ENCODE results near the gene PACRG.

PACRG gene

DNA sequence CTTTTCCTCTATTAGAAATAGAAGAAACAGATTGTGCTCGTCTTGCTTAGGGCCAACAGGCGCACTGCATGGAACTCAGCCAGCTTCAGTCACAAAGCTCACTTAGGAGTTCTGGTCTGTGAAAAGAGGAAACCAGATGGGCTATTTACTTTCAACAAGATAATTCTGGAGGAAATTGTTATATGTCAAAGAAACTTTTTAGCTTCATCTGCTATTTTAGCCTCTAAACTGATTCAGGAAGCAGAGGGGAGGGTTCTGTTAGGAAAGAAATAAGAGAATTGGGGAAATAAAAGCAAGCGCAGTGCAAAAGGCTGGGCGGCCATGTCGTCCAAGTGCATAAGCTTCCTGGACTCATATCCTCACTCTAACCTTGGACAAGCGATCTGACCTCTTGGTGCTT lies 21.5 kb upstream of the PACRG start:
- Histone ChIP-seq H3K27me3 (ENCODE audit: insufficient read depth, poor library complexity, severe bottlenecking) (no peaks in the 10 kb centered on the region), H3K4me1 (ENCODE audit: insufficient read depth, poor library complexity, severe bottlenecking) (no peaks in the 10 kb centered on the region), H3K9me3 (ENCODE audit: severe bottlenecking) (no peaks in the 10 kb centered on the region), H3K36me3 (ENCODE audit: low read depth) (no peaks in the 10 kb centered on the region), H3K4me3 (ENCODE audit: severe bottlenecking) (no peak overlapping the region), H3K27ac (ENCODE audit: poor library complexity, severe bottlenecking) (no peak overlapping the region)
- no peak for DNase-seq (ENCODE audit: low spot score)
- TF ChIP-seq, protein P1, sequence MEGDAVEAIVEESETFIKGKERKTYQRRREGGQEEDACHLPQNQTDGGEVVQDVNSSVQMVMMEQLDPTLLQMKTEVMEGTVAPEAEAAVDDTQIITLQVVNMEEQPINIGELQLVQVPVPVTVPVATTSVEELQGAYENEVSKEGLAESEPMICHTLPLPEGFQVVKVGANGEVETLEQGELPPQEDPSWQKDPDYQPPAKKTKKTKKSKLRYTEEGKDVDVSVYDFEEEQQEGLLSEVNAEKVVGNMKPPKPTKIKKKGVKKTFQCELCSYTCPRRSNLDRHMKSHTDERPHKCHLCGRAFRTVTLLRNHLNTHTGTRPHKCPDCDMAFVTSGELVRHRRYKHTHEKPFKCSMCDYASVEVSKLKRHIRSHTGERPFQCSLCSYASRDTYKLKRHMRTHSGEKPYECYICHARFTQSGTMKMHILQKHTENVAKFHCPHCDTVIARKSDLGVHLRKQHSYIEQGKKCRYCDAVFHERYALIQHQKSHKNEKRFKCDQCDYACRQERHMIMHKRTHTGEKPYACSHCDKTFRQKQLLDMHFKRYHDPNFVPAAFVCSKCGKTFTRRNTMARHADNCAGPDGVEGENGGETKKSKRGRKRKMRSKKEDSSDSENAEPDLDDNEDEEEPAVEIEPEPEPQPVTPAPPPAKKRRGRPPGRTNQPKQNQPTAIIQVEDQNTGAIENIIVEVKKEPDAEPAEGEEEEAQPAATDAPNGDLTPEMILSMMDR (IDR thresholded peaks at IDR 0.05; ENCODE audit: poor library complexity, severe bottlenecking), result no peak
- ATAC-seq (ENCODE audit: low read depth), result no peak

DNA sequence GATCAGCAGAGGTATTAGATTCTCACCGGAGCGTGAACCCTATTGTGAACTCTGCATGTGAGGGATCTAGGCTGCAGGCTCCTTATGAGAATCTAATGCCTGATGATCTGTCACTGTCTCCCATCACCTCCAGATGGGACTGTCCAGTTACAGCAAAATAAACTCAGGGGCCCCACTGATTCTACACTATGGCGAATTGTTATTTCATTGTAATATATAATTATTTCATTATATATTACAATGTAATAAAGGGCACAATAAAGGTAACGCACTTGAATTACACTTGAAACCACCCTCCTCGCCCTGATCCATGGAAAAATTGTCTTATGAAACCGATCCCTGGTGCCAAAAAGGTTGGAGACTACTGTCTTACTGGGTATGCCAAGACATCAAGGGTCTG lies 18.8 kb upstream of the PACRG start:
- Histone ChIP-seq H3K27ac (ENCODE audit: poor library complexity, severe bottlenecking) (no peak overlapping the region), H3K4me1 (ENCODE audit: insufficient read depth, poor library complexity, severe bottlenecking) (no peaks in the 10 kb centered on the region), H3K36me3 (ENCODE audit: low read depth) (no peaks in the 10 kb centered on the region), H3K9me3 (ENCODE audit: severe bottlenecking) (no peaks in the 10 kb centered on the region), H3K27me3 (ENCODE audit: insufficient read depth, poor library complexity, severe bottlenecking) (no peaks in the 10 kb centered on the region), H3K4me3 (ENCODE audit: severe bottlenecking) (no peak overlapping the region)
- ATAC-seq (ENCODE audit: low read depth), result no peak
- DNase-seq (ENCODE audit: low spot score), result no peak
- TF ChIP-seq, protein P1 (IDR thresholded peaks at IDR 0.05; ENCODE audit: poor library complexity, severe bottlenecking), result no peak

DNA sequence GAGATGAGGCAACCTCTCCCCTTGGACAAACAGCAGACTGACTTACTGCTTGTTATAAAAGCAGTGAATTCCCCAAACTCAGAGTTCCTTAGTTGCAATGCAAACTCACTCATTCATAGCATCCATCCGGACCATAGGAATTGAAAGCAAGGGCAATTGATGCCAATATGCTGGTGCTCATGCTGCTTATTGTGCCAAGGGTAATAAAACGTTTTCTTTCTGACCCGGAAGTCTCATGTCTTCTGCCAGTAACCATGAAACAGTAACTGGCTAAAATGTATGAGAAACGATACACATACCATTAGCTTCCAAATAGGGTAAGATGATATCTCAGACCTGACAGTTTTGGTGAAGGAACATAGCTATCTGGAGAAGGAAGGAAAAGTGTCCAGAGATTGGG lies 18.3 kb upstream of the PACRG start:
- DNase-seq (ENCODE audit: low spot score) (no peak), ATAC-seq (ENCODE audit: low read depth) (no peak)
- Histone ChIP-seq H3K4me1 (ENCODE audit: insufficient read depth, poor library complexity, severe bottlenecking) (no peaks in the 10 kb centered on the region), H3K27ac (ENCODE audit: poor library complexity, severe bottlenecking) (no peak overlapping the region), H3K9me3 (ENCODE audit: severe bottlenecking) (no peaks in the 10 kb centered on the region), H3K36me3 (ENCODE audit: low read depth) (no peaks in the 10 kb centered on the region), H3K4me3 (ENCODE audit: severe bottlenecking) (no peak overlapping the region), H3K27me3 (ENCODE audit: insufficient read depth, poor library complexity, severe bottlenecking) (no peaks in the 10 kb centered on the region)
- TF ChIP-seq, protein P1 (IDR thresholded peaks at IDR 0.05; ENCODE audit: poor library complexity, severe bottlenecking), result no peak

DNA sequence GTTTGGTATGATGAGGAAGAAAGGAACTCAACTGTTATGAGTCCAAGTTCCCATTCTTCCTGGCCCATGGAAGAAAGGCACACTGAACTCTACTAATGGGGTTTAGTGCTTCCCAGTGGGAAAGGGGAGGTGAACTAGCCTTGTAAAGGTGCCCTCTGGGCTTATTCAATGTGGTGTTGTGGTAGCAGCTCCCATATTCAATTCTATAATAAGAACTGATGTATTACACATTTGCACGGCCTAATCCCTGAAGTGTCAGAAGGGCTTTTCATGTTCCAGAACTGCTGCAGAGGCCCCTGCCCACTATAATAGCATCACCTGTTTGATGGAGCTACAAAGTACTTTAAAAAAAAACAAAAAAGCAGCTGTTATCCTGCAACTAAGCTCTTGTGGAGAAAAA lies 17.4 kb upstream of the PACRG start:
- Histone ChIP-seq H3K36me3 (ENCODE audit: low read depth) (no peaks in the 10 kb centered on the region), H3K4me1 (ENCODE audit: insufficient read depth, poor library complexity, severe bottlenecking) (no peaks in the 10 kb centered on the region), H3K27ac (ENCODE audit: poor library complexity, severe bottlenecking) (no peak overlapping the region), H3K9me3 (ENCODE audit: severe bottlenecking) (no peaks in the 10 kb centered on the region), H3K27me3 (ENCODE audit: insufficient read depth, poor library complexity, severe bottlenecking) (no peaks in the 10 kb centered on the region), H3K4me3 (ENCODE audit: severe bottlenecking) (no peak overlapping the region)
- ATAC-seq (ENCODE audit: low read depth) (no peak), DNase-seq (ENCODE audit: low spot score) (no peak)
- TF ChIP-seq, protein P1 (IDR thresholded peaks at IDR 0.05; ENCODE audit: poor library complexity, severe bottlenecking), result no peak

DNA sequence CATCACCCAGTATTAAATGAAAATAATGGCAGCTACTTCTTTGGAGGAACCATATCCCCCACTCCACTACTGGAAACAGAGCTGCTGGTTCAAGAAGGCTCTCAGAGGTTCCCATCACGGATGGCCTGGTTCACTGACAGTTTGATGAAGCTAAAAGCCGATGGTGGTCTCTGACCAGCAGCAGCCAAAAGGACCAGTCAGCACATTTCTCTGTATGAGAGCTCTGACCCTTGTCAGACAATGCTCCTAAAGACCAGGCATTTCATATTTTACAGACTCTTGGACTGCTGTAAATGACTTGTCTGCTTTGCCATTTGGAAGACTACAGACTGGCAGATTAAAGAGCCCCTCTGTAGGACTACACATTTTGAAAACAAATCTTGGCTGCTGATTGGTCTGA lies 16.8 kb upstream of the PACRG start:
- no peaks in the 10 kb centered on the region for H3K36me3 ChIP-seq (ENCODE audit: low read depth)
- ATAC-seq (ENCODE audit: low read depth) (no peak), DNase-seq (ENCODE audit: low spot score) (no peak)
- H3K4me1 ChIP-seq (ENCODE audit: insufficient read depth, poor library complexity, severe bottlenecking), result no peaks in the 10 kb centered on the region
- H3K27me3 ChIP-seq (ENCODE audit: insufficient read depth, poor library complexity, severe bottlenecking), result no peaks in the 10 kb centered on the region
- TF ChIP-seq, protein P1 (IDR thresholded peaks at IDR 0.05; ENCODE audit: poor library complexity, severe bottlenecking), result no peak
- H3K27ac ChIP-seq (ENCODE audit: poor library complexity, severe bottlenecking), result no peak overlapping the region
- no peaks in the 10 kb centered on the region for H3K9me3 ChIP-seq (ENCODE audit: severe bottlenecking)
- no peak overlapping the region for H3K4me3 ChIP-seq (ENCODE audit: severe bottlenecking)
